Measurements from ENCODE around the gene TNNT2. TPM values are rescaled to one million over a fixed set of nuclear protein-coding genes. Genes with fewer than 3 reads are reported as not detected.

Gene TNNT2
- total and polyA plus RNA-seq, 2 of the 8 experiments (the other 6 are each of a cell fraction or from before 2014, with no cell fraction given) = 3.1 to 21.0 TPM

GRCh38 chr1:201391651-201392511 lies 14.4 kb upstream of the TNNT2 start (continued):
- TF ChIP-seq SIN3A (conservative IDR thresholded peaks at IDR 0.05 in 1 of 2, IDR thresholded peaks at IDR 0.05 in 1 of 2; ENCODE audit: low read depth in 1 of 2, low read length in 2 of 2) = no peak
- no peak for TF ChIP-seq EP300 (IDR thresholded peaks at IDR 0.05; ENCODE audit: borderline replicate concordance in 1 of 2, low read depth in 2 of 2, low read length in 2 of 2)
- no peak for TF ChIP-seq BACH1 (IDR thresholded peaks at IDR 0.05; ENCODE audit: low read length)

Data from H1 (cell line).